ENCODE results near the gene GFRA3.

GFRA3 gene

GRCh38 chr5:138229387-138229786, 45.0 kb downstream of the GFRA3 start:
- H3K4me3 ChIP-seq (ENCODE audit: low read depth, low read length), result no peak overlapping the region
- H3K27ac ChIP-seq (ENCODE audit: extremely low read depth, low read depth, low read length), result no peak overlapping the region
- H3K4me1 ChIP-seq (ENCODE audit: control insufficient read depth, insufficient read depth, low read length), result peaks cover 18% of the 10 kb centered on the region
- ChIA-PET POLR2A (interaction anchor here (1.1 to 1.6 kb wide), 3 partner anchors 12 to 101 kb away, joined by 3 to 11 read pairs (median 3); partner anchors contain the start of gene CDC23), CTCF (interaction anchor here (0.6 to 1.8 kb wide), 3 partner anchors 10 to 124 kb away, joined by 3 to 4 read pairs (median 4); partner anchors contain the start of gene KDM3B)
- H3K9me3 ChIP-seq (ENCODE audit: control insufficient read depth, insufficient read depth, low read depth, low read length), result no peaks in the 10 kb centered on the region
- no peaks in the 10 kb centered on the region for H3K36me3 ChIP-seq (ENCODE audit: control insufficient read depth in 2 of 2, insufficient read depth in 1 of 2, low read length in 2 of 2)
- TF ChIP-seq ZFP69B (tag by site-specific recombination; IDR thresholded peaks at IDR 0.05) (no peak), KLF9 (tag by site-specific recombination; IDR thresholded peaks at IDR 0.05; ENCODE audit: low read depth) (no peak), ZNF580 (tag by site-specific recombination; IDR thresholded peaks at IDR 0.05) (no peak), ZNF169 (tag by site-specific recombination; IDR thresholded peaks at IDR 0.05) (no peak), TCF7L2 (IDR thresholded peaks at IDR 0.05; ENCODE audit: borderline replicate concordance, low read depth, low read length) (no peak), ATF2 (tag by site-specific recombination; IDR thresholded peaks at IDR 0.05; ENCODE audit: low read depth) (no peak), SP7 (tag by site-specific recombination; IDR thresholded peaks at IDR 0.05) (no peak), ZNF596 (tag by site-specific recombination; IDR thresholded peaks at IDR 0.05) (no peak), ZNF248 (tag by site-specific recombination; IDR thresholded peaks at IDR 0.05) (no peak), ZXDB (tag by site-specific recombination; IDR thresholded peaks at IDR 0.05) (no peak), TRIM28 (IDR thresholded peaks at IDR 0.05; ENCODE audit: borderline replicate concordance, low read length) (no peak), ZFP41 (tag by site-specific recombination; IDR thresholded peaks at IDR 0.05; ENCODE audit: borderline replicate concordance) (no peak)

- H3K36me3 ChIP-seq (ENCODE audit: control insufficient read depth in 2 of 2, insufficient read depth in 1 of 2, low read length in 2 of 2), result no peaks in the 10 kb centered on the region
- no peaks in the 10 kb centered on the region for H3K9me3 ChIP-seq (ENCODE audit: control insufficient read depth, insufficient read depth, low read depth, low read length)
- no peak overlapping the region for H3K27ac ChIP-seq (ENCODE audit: extremely low read depth, low read depth, low read length)
- no peak for TF ChIP-seq PRDM4 (tag by site-specific recombination; IDR thresholded peaks at IDR 0.05)
- peak; percentile 12 for TF ChIP-seq SETDB1 (IDR thresholded peaks at IDR 0.05; ENCODE audit: insufficient read length, low read length)
- no peak for TF ChIP-seq ZNF555 (tag by site-specific recombination; conservative IDR thresholded peaks at IDR 0.05)
- no peak for TF ChIP-seq ZNF449 (tag by site-specific recombination; IDR thresholded peaks at IDR 0.05)
- TF ChIP-seq ZNF701 (tag by site-specific recombination; IDR thresholded peaks at IDR 0.05), result no peak
- no peak for TF ChIP-seq ZNF658 (tag by site-specific recombination; IDR thresholded peaks at IDR 0.05)
- TF ChIP-seq ZNF423 (tag by site-specific recombination; IDR thresholded peaks at IDR 0.05), result no peak
- TF ChIP-seq SCRT2 (tag by site-specific recombination; IDR thresholded peaks at IDR 0.05), result 0 out of 2 replicates have a peak, but pooled peaks have one; percentile 18
- no peak for TF ChIP-seq ZNF639 (tag by site-specific recombination; IDR thresholded peaks at IDR 0.05)
- no peak for TF ChIP-seq ZNF768 (tag by site-specific recombination; IDR thresholded peaks at IDR 0.05)
- POLR2A ChIA-PET, result no interaction called here
- CTCF ChIA-PET, result no interaction called here
- peaks cover 18% of the 10 kb centered on the region for H3K4me1 ChIP-seq (ENCODE audit: control insufficient read depth, insufficient read depth, low read length)
- no peak overlapping the region for H3K4me3 ChIP-seq (ENCODE audit: low read depth, low read length)
Observed at GRCh38 chr5:138226910-138227309, 47.5 kb downstream of the GFRA3 start.

All from HEK293 (cell line).